A673 (cell line): ENCODE data around the gene EPHB2.

Experiments
- EZH2 ChIP-seq: fragments of 200-600 bp; sonication (generic); IDR thresholded peaks from 2 replicates; pipeline ENCODE4 v1.6.1; 2017; ENCODE audit warnings: borderline replicate concordance, low read depth, mild to moderate bottlenecking, mixed read lengths, antibody characterized with exemption, low read length; ENCODE audit not compliant: poor library complexity, severe bottlenecking
- TF ChIP-seq, protein P1 (sequence below): fragments of 300-800, 200-600 bp; sonication (generic); conservative IDR thresholded peaks from 2 replicates; pipeline ENCODE4 v1.5.1; 2017; ENCODE audit warnings: low read depth, mild to moderate bottlenecking, antibody characterized with exemption, low read length, moderate library complexity, mixed read lengths

DNA sequence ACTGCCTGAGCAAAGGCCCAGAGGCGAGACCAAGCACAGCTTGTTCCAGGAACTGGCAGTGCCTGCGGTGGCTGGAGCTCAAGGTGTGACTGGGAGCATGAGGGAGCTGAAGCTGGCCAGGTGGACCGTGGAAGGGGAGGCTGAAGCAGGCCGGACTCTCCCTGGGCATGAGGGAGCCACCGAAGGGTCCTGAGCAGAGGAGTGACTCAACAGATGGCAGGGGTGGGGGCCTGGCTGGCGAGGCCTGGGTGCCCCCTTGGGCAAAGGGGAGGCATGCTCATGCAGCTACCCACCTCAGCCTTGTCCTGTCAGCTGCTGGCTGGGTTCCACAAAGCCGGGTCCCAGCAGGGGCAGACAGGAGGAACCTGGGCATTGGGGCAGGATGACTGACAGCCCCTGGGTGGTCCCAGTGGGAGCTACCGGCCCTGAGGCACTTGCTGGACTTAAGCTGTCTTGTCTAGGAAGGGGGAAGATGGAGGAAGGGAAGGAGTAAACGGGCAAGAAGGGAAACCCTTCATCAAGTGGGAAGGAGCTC lies 143.1 kb downstream of the EPHB2 start:
- TF ChIP-seq, protein P1, sequence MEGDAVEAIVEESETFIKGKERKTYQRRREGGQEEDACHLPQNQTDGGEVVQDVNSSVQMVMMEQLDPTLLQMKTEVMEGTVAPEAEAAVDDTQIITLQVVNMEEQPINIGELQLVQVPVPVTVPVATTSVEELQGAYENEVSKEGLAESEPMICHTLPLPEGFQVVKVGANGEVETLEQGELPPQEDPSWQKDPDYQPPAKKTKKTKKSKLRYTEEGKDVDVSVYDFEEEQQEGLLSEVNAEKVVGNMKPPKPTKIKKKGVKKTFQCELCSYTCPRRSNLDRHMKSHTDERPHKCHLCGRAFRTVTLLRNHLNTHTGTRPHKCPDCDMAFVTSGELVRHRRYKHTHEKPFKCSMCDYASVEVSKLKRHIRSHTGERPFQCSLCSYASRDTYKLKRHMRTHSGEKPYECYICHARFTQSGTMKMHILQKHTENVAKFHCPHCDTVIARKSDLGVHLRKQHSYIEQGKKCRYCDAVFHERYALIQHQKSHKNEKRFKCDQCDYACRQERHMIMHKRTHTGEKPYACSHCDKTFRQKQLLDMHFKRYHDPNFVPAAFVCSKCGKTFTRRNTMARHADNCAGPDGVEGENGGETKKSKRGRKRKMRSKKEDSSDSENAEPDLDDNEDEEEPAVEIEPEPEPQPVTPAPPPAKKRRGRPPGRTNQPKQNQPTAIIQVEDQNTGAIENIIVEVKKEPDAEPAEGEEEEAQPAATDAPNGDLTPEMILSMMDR: no peak
- TF ChIP-seq EZH2: no peak
